WTC11 (cell line): ENCODE data around the gene MCF2L2. TPM values are rescaled to one million over a fixed set of nuclear protein-coding genes. Genes with fewer than 3 reads are reported as not detected.

Source experiments
- ATAC-seq: fragments of 200-7000 bp; cut with Tn5 transposase; 2 replicates; pipeline ENCODE4 v1.10.0; 2021; ENCODE audit warnings: mild to moderate bottlenecking, moderate library complexity
- CTCF ChIA-PET: fragments of 300-600 bp; sonication (Branson Sonifier 250); formaldehyde crosslinking; loops from one replicate; lab custom pipeline; 2021; ENCODE audit warnings: antibody characterized with exemption; lab: Charles Lee
- POLR2A ChIA-PET: fragments of 350-600 bp; sonication (Branson Sonifier 250); formaldehyde crosslinking; loops from one replicate; lab custom pipeline; 2021; ENCODE audit warnings: antibody characterized with exemption; lab: Charles Lee
- DNase-seq: peaks from one replicate; pipeline ENCODE4 v3.0.0; 2021; ENCODE audit warnings: low spot score
- H3K27ac Mint-ChIP-seq: 2 replicates; pipeline ENCODE4 v1.8.0; 2021; ENCODE audit warnings: mixed read lengths
- H3K27me3 Mint-ChIP-seq: 2 replicates; pipeline ENCODE4 v1.8.0; 2021; ENCODE audit warnings: low read depth, mild to moderate bottlenecking, moderate library complexity, mixed read lengths
- H3K36me3 Mint-ChIP-seq: 2 replicates; pipeline ENCODE4 v1.8.0; 2021; ENCODE audit warnings: mixed read lengths
- H3K4me1 Mint-ChIP-seq: 2 replicates; pipeline ENCODE4 v1.8.0; 2022; ENCODE audit warnings: mixed read lengths
- H3K4me3 Mint-ChIP-seq: 2 replicates; pipeline ENCODE4 v1.8.0; 2021; ENCODE audit warnings: mild to moderate bottlenecking, moderate library complexity, mixed read lengths
- H3K9me3 Mint-ChIP-seq: 2 replicates; pipeline ENCODE4 v1.8.0; 2021; ENCODE audit warnings: mixed read lengths
- ATF6 ChIP-seq: sonication (generic); formaldehyde crosslinking; IDR thresholded peaks from 2 replicates; pipeline ENCODE4 v1.8.1; 2023; ENCODE audit warnings: mild to moderate bottlenecking, missing genetic modification reagents
- FOXJ3 ChIP-seq: sonication (generic); formaldehyde crosslinking; IDR thresholded peaks from 2 replicates; pipeline ENCODE4 v1.9.0; 2021; ENCODE audit warnings: missing genetic modification reagents, mild to moderate bottlenecking, borderline replicate concordance
- JUN ChIP-seq: sonication (generic); formaldehyde crosslinking; IDR thresholded peaks from 2 replicates; pipeline ENCODE4 v1.8.0; 2023; ENCODE audit warnings: mild to moderate bottlenecking, missing genetic modification reagents
- MXD4 ChIP-seq: fragments of 250-450 bp; sonication (Bioruptor Pico); IDR thresholded peaks from 2 replicates; pipeline ENCODE4 v1.8.0; 2021; ENCODE audit warnings: mild to moderate bottlenecking, moderate library complexity, borderline replicate concordance
- NR2C2 ChIP-seq: sonication (generic); formaldehyde crosslinking; IDR thresholded peaks from 2 replicates; pipeline ENCODE4 v1.8.0; 2022; ENCODE audit warnings: mild to moderate bottlenecking, missing genetic modification reagents
- OVOL2 ChIP-seq: fragments of 250-450 bp; sonication (Bioruptor Pico); IDR thresholded peaks from 2 replicates; pipeline ENCODE4 v1.9.0; 2021; ENCODE audit warnings: mild to moderate bottlenecking, borderline replicate concordance
- PREB ChIP-seq: sonication (generic); formaldehyde crosslinking; IDR thresholded peaks from 2 replicates; pipeline ENCODE4 v1.8.1; 2022; ENCODE audit warnings: mild to moderate bottlenecking, missing genetic modification reagents, moderate library complexity, borderline replicate concordance
- PRRX2 ChIP-seq: fragments of 250-450 bp; sonication (Bioruptor Pico); IDR thresholded peaks from 2 replicates; pipeline ENCODE4 v1.8.0; 2021; ENCODE audit warnings: mild to moderate bottlenecking
- RORB ChIP-seq: fragments of 250-450 bp; sonication (Bioruptor Pico); IDR thresholded peaks from 2 replicates; pipeline ENCODE4 v1.9.0; 2021; ENCODE audit warnings: mild to moderate bottlenecking
- SMAD4 ChIP-seq: sonication (generic); formaldehyde crosslinking; IDR thresholded peaks from 2 replicates; pipeline ENCODE4 v1.8.0; 2022; ENCODE audit warnings: mild to moderate bottlenecking, missing genetic modification reagents
- SOX15 ChIP-seq: fragments of 250-450 bp; sonication (Bioruptor Pico); IDR thresholded peaks from 2 replicates; pipeline ENCODE4 v1.9.0; 2021; ENCODE audit warnings: mild to moderate bottlenecking
- TCF7 ChIP-seq: sonication (generic); formaldehyde crosslinking; IDR thresholded peaks from 2 replicates; pipeline ENCODE4 v1.8.0; 2022; ENCODE audit warnings: mild to moderate bottlenecking, low read depth, missing genetic modification reagents, moderate library complexity
- TEAD1 ChIP-seq: sonication (generic); formaldehyde crosslinking; IDR thresholded peaks from 2 replicates; pipeline ENCODE4 v1.8.0; 2022; ENCODE audit warnings: mild to moderate bottlenecking, missing genetic modification reagents
- TEAD4 ChIP-seq: sonication (generic); formaldehyde crosslinking; IDR thresholded peaks from 2 replicates; pipeline ENCODE4 v1.8.0; 2022; ENCODE audit warnings: mild to moderate bottlenecking, missing genetic modification reagents
- ZNF396 ChIP-seq: fragments of 250-450 bp; sonication (Bioruptor Pico); IDR thresholded peaks from 2 replicates; pipeline ENCODE4 v1.8.0; 2021; ENCODE audit warnings: mild to moderate bottlenecking, moderate library complexity, borderline replicate concordance
- total RNA-seq: library from RNA; stranded (reverse); gene quantifications from 3 replicates; pipeline ENCODE4 v1.2.3, GENCODE V29; 2021
- TF ChIP-seq, protein P1 (sequence below): fragments of 250-450 bp; sonication (Bioruptor Pico); IDR thresholded peaks from 2 replicates; pipeline ENCODE4 v1.9.0; 2021; ENCODE audit warnings: mild to moderate bottlenecking, borderline replicate concordance
- TF ChIP-seq, protein P2 (sequence below): sonication (generic); formaldehyde crosslinking; IDR thresholded peaks from 2 replicates; pipeline ENCODE4 v1.8.0; 2022; ENCODE audit warnings: mild to moderate bottlenecking, missing genetic modification reagents
- TF ChIP-seq, protein P3 (sequence below): sonication (generic); formaldehyde crosslinking; IDR thresholded peaks from 2 replicates; pipeline ENCODE4 v1.8.0; 2023; ENCODE audit warnings: mild to moderate bottlenecking, missing genetic modification reagents
- TF ChIP-seq, protein P4 (sequence below): sonication (generic); formaldehyde crosslinking; IDR thresholded peaks from 2 replicates; pipeline ENCODE4 v1.8.1; 2023; ENCODE audit warnings: mild to moderate bottlenecking, moderate library complexity, missing genetic modification reagents

The MCF2L2 gene
- total RNA-seq, 1 experiment from 2014 or later, result 7.5 TPM

GRCh38 chr3:183254487-183255347 is 173.7 kb downstream of the MCF2L2 start (continued):
- TF ChIP-seq, protein P1, sequence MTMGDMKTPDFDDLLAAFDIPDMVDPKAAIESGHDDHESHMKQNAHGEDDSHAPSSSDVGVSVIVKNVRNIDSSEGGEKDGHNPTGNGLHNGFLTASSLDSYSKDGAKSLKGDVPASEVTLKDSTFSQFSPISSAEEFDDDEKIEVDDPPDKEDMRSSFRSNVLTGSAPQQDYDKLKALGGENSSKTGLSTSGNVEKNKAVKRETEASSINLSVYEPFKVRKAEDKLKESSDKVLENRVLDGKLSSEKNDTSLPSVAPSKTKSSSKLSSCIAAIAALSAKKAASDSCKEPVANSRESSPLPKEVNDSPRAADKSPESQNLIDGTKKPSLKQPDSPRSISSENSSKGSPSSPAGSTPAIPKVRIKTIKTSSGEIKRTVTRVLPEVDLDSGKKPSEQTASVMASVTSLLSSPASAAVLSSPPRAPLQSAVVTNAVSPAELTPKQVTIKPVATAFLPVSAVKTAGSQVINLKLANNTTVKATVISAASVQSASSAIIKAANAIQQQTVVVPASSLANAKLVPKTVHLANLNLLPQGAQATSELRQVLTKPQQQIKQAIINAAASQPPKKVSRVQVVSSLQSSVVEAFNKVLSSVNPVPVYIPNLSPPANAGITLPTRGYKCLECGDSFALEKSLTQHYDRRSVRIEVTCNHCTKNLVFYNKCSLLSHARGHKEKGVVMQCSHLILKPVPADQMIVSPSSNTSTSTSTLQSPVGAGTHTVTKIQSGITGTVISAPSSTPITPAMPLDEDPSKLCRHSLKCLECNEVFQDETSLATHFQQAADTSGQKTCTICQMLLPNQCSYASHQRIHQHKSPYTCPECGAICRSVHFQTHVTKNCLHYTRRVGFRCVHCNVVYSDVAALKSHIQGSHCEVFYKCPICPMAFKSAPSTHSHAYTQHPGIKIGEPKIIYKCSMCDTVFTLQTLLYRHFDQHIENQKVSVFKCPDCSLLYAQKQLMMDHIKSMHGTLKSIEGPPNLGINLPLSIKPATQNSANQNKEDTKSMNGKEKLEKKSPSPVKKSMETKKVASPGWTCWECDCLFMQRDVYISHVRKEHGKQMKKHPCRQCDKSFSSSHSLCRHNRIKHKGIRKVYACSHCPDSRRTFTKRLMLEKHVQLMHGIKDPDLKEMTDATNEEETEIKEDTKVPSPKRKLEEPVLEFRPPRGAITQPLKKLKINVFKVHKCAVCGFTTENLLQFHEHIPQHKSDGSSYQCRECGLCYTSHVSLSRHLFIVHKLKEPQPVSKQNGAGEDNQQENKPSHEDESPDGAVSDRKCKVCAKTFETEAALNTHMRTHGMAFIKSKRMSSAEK (CRISPR knock-in tag), result no peak
- no peak for TF ChIP-seq PREB (CRISPR knock-in tag)
- no peak for TF ChIP-seq RORB
- no peak for TF ChIP-seq ZNF396 (CRISPR knock-in tag)
- no peak for TF ChIP-seq PRRX2
- no peak for TF ChIP-seq TEAD4 (CRISPR knock-in tag)
- no peak for TF ChIP-seq OVOL2 (CRISPR knock-in tag)
- TF ChIP-seq, protein P2, sequence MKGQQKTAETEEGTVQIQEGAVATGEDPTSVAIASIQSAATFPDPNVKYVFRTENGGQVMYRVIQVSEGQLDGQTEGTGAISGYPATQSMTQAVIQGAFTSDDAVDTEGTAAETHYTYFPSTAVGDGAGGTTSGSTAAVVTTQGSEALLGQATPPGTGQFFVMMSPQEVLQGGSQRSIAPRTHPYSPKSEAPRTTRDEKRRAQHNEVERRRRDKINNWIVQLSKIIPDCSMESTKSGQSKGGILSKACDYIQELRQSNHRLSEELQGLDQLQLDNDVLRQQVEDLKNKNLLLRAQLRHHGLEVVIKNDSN (CRISPR knock-in tag), result 0 out of 2 replicates have a peak, but pooled peaks have one; percentile 7
- TF ChIP-seq NR2C2 (CRISPR knock-in tag), result no peak
- TF ChIP-seq TCF7, result no peak
- TF ChIP-seq MXD4 (CRISPR knock-in tag), result no peak
- no peak for TF ChIP-seq FOXJ3 (CRISPR knock-in tag)
- no peak for TF ChIP-seq SOX15 (CRISPR knock-in tag)
- TF ChIP-seq, protein P3, sequence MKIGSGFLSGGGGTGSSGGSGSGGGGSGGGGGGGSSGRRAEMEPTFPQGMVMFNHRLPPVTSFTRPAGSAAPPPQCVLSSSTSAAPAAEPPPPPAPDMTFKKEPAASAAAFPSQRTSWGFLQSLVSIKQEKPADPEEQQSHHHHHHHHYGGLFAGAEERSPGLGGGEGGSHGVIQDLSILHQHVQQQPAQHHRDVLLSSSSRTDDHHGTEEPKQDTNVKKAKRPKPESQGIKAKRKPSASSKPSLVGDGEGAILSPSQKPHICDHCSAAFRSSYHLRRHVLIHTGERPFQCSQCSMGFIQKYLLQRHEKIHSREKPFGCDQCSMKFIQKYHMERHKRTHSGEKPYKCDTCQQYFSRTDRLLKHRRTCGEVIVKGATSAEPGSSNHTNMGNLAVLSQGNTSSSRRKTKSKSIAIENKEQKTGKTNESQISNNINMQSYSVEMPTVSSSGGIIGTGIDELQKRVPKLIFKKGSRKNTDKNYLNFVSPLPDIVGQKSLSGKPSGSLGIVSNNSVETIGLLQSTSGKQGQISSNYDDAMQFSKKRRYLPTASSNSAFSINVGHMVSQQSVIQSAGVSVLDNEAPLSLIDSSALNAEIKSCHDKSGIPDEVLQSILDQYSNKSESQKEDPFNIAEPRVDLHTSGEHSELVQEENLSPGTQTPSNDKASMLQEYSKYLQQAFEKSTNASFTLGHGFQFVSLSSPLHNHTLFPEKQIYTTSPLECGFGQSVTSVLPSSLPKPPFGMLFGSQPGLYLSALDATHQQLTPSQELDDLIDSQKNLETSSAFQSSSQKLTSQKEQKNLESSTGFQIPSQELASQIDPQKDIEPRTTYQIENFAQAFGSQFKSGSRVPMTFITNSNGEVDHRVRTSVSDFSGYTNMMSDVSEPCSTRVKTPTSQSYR, result no peak

- ATAC-seq, result peak; percentile 67
- Mint-ChIP-seq H3K27ac (no peak overlapping the region), H3K27me3 (peaks cover 36% of the 10 kb centered on the region), H3K9me3 (no peaks in the 10 kb centered on the region), H3K36me3 (no peaks in the 10 kb centered on the region)
- POLR2A ChIA-PET, result interaction anchor here (0.6 to 1.5 kb wide), 3 partner anchors 11 to 61 kb away, joined by 3 to 9 read pairs (median 3); no protein-coding TSS in a partner anchor
- peak; percentile 33 for DNase-seq
- TF ChIP-seq, protein P2 (CRISPR knock-in tag), result 0 out of 2 replicates have a peak, but pooled peaks have one; percentile 9
- TF ChIP-seq ATF6 (CRISPR knock-in tag), result no peak
- TF ChIP-seq, protein P4, sequence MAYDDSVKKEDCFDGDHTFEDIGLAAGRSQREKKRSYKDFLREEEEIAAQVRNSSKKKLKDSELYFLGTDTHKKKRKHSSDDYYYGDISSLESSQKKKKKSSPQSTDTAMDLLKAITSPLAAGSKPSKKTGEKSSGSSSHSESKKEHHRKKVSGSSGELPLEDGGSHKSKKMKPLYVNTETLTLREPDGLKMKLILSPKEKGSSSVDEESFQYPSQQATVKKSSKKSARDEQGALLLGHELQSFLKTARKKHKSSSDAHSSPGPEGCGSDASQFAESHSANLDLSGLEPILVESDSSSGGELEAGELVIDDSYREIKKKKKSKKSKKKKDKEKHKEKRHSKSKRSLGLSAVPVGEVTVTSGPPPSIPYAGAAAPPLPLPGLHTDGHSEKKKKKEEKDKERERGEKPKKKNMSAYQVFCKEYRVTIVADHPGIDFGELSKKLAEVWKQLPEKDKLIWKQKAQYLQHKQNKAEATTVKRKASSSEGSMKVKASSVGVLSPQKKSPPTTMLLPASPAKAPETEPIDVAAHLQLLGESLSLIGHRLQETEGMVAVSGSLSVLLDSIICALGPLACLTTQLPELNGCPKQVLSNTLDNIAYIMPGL, result peak; percentile 31
- TF ChIP-seq SMAD4 (CRISPR knock-in tag), result no peak
- TF ChIP-seq TEAD1 (CRISPR knock-in tag), result no peak
- TF ChIP-seq JUN (CRISPR knock-in tag), result peak; percentile 3; the same call in 1 of the 2 replicates
- TF ChIP-seq, all 79 proteins: peak for 3
- Mint-ChIP-seq H3K4me1 (peaks cover 26% of the 10 kb centered on the region), H3K4me3 (peak overlapping the region; percentile 72)
- CTCF ChIA-PET, result interaction anchor here (1.0 to 1.1 kb wide), 2 partner anchors 74 to 129 kb away, joined by 3 to 7 read pairs; no protein-coding TSS in a partner anchor
Observed at GRCh38 chr3:183253528-183254486, 174.6 kb downstream of the MCF2L2 start.
